Parathyroid adenoma (tissue), 2 donors: Measurements from ENCODE around the gene SLC4A1AP.
A peak's percentile ranks its signal among the peaks of the same experiment; 100 is the strongest.
"Not testable (repeated sequence)": the region's sequence is repeated elsewhere in the genome, so short reads cannot be mapped to it uniquely, and the experiment has no call there.

Source experiments
- H2AFZ ChIP-seq: fragments of 300-600 bp; sonication (generic); one replicate; pipeline ENCODE4 v1.7.0; 2017; ENCODE audit warnings: antibody characterized with exemption, mild to moderate bottlenecking
- H3K27ac ChIP-seq: fragments of 300-600 bp; sonication (generic); one replicate; pipeline ENCODE4 v1.7.0; 2017
- H3K27me3 ChIP-seq: fragments of 300-600 bp; sonication (generic); one replicate; pipeline ENCODE4 v1.7.0; 2017; ENCODE audit warnings: low read length; ENCODE audit not compliant: control insufficient read depth, insufficient read depth
- H3K36me3 ChIP-seq: fragments of 300-600 bp; sonication (generic); one replicate; pipeline ENCODE4 v1.7.0; 2017; ENCODE audit warnings: low read length; ENCODE audit not compliant: control insufficient read depth, insufficient read depth
- H3K4me1 ChIP-seq: fragments of 300-600 bp; sonication (generic); one replicate; pipeline ENCODE4 v1.7.0; 2017; ENCODE audit warnings: control low read depth
- H3K4me2 ChIP-seq: fragments of 300-600 bp; sonication (generic); one replicate; pipeline ENCODE4 v1.7.0; 2017; ENCODE audit warnings: low read length
- H3K4me3 ChIP-seq: fragments of 300-600 bp; sonication (generic); one replicate; pipeline ENCODE4 v1.7.0; 2017; ENCODE audit warnings: low read depth, low read length
- H3K79me2 ChIP-seq: fragments of 300-600 bp; sonication (generic); one replicate; pipeline ENCODE4 v1.7.0; 2017; ENCODE audit warnings: control low read depth
- H3K9ac ChIP-seq: fragments of 300-600 bp; sonication (generic); one replicate; pipeline ENCODE4 v1.7.0; 2017; ENCODE audit warnings: mild to moderate bottlenecking
- H3K9me3 ChIP-seq: fragments of 300-600 bp; sonication (generic); one replicate; pipeline ENCODE4 v1.7.0; 2017; ENCODE audit warnings: low read length; ENCODE audit not compliant: control insufficient read depth
- CTCF ChIP-seq: fragments of 300-600 bp; sonication (generic); IDR thresholded peaks from one replicate; pipeline ENCODE4 v1.7.0; 2017; ENCODE audit warnings: antibody characterized with exemption, mild to moderate bottlenecking
- donor health status: primary hyperparathyroidism.

The SLC4A1AP gene

GRCh38 chr2:27672723-27673486 lies 9.2 kb downstream of the SLC4A1AP start:
- Histone ChIP-seq H3K4me3 (no peak overlapping the region), H3K27ac (no peak overlapping the region), H3K9me3 (no peaks in the 10 kb centered on the region), H3K27me3 (no peaks in the 10 kb centered on the region), H3K79me2 (no peaks in the 10 kb centered on the region), H3K36me3 (no peaks in the 10 kb centered on the region), H3K9ac (no peak overlapping the region), H3K4me2 (no peak overlapping the region), H2AFZ (no peak overlapping the region), H3K4me1 (no peaks in the 10 kb centered on the region)
- TF ChIP-seq CTCF: no peak

- Histone ChIP-seq H3K27me3 (no peaks in the 10 kb centered on the region), H3K4me3 (no peak overlapping the region), H3K4me1 (no peaks in the 10 kb centered on the region), H3K79me2 (no peaks in the 10 kb centered on the region), H3K36me3 (no peaks in the 10 kb centered on the region), H3K9ac (no peak overlapping the region), H2AFZ (no peak overlapping the region), H3K4me2 (no peak overlapping the region), H3K27ac (no peak overlapping the region), H3K9me3 (no peaks in the 10 kb centered on the region)
- no peak for TF ChIP-seq CTCF
Observed at GRCh38 chr2:27680571-27680970, 16.9 kb downstream of the SLC4A1AP start.

GRCh38 chr2:27681841-27682240 lies 18.2 kb downstream of the SLC4A1AP start:
- no peak overlapping the region for H3K4me3 ChIP-seq
- no peak overlapping the region for H3K27ac ChIP-seq
- H3K27me3 ChIP-seq: no peaks in the 10 kb centered on the region
- no peak overlapping the region for H3K9ac ChIP-seq
- H3K36me3 ChIP-seq: no peaks in the 10 kb centered on the region
- H3K4me2 ChIP-seq: no peak overlapping the region
- no peak overlapping the region for H2AFZ ChIP-seq
- TF ChIP-seq CTCF: no peak
- no peaks in the 10 kb centered on the region for H3K9me3 ChIP-seq
- H3K4me1 ChIP-seq: no peaks in the 10 kb centered on the region
- H3K79me2 ChIP-seq: no peaks in the 10 kb centered on the region

- H3K27me3 ChIP-seq, H3K4me2 ChIP-seq, H3K79me2 ChIP-seq, H3K4me3 ChIP-seq, H3K9me3 ChIP-seq, H3K9ac ChIP-seq, H2AFZ ChIP-seq, H3K27ac ChIP-seq, H3K36me3 ChIP-seq, H3K4me1 ChIP-seq: not testable (repeated sequence)
Observed at GRCh38 chr2:27682334-27682771, 18.7 kb downstream of the SLC4A1AP start.

GRCh38 chr2:27683390-27684071 lies 19.8 kb downstream of the SLC4A1AP start:
- peak; percentile 98 for TF ChIP-seq CTCF
- H3K27me3 ChIP-seq: no peaks in the 10 kb centered on the region
- no peaks in the 10 kb centered on the region for H3K9me3 ChIP-seq
- no peak overlapping the region for H3K4me3 ChIP-seq
- no peaks in the 10 kb centered on the region for H3K79me2 ChIP-seq
- no peak overlapping the region for H2AFZ ChIP-seq
- no peaks in the 10 kb centered on the region for H3K4me1 ChIP-seq
- no peak overlapping the region for H3K4me2 ChIP-seq
- no peak overlapping the region for H3K9ac ChIP-seq
- H3K27ac ChIP-seq: no peak overlapping the region
- no peaks in the 10 kb centered on the region for H3K36me3 ChIP-seq

GRCh38 chr2:27685006-27685405 lies 21.3 kb downstream of the SLC4A1AP start:
- not testable (repeated sequence) for H3K9me3 ChIP-seq, H3K4me2 ChIP-seq, H3K9ac ChIP-seq, H3K4me3 ChIP-seq, H3K36me3 ChIP-seq, H3K4me1 ChIP-seq, H2AFZ ChIP-seq, H3K27ac ChIP-seq, H3K79me2 ChIP-seq, H3K27me3 ChIP-seq
